Right atrium auricular region (tissue), 2 donors: ENCODE measurements around the gene CEP112. TPM values are rescaled to one million over a fixed set of nuclear protein-coding genes. Genes with fewer than 3 reads are reported as not detected.

Source experiments
- DNase-seq: peaks from one replicate; pipeline ENCODE4 v3.0.0-alpha.2; 2019; ENCODE audit warnings: low spot score
- H3K27ac ChIP-seq, 2 donors: fragments of 200-600 bp; sonication (generic); 1 replicate in 1 of 2; 2 replicates in 1 of 2; pipeline ENCODE4 v1.5.1; 2016 to 2019
- H3K27me3 ChIP-seq, 2 donors: fragments of 200-600 bp; sonication (generic); one replicate each; pipeline versions ENCODE4 v1.5.1 to v1.6.0; 2017 to 2019
- H3K36me3 ChIP-seq: fragments of 200-600 bp; sonication (generic); one replicate; pipeline ENCODE4 v1.5.1; 2016
- H3K4me1 ChIP-seq, 2 donors: fragments of 200-600 bp; sonication (generic); one replicate each; pipeline versions ENCODE4 v1.5.1 to v1.6.0; 2017 to 2019
- H3K4me3 ChIP-seq, 2 donors: fragments of 200-600 bp; sonication (generic); 1 replicate in 1 of 2; 2 replicates in 1 of 2; pipeline ENCODE4 v1.5.1; 2017 to 2019; ENCODE audit warnings: mild to moderate bottlenecking in 1 of 2, moderate library complexity in 1 of 2
- H3K9me3 ChIP-seq, 2 donors: fragments of 200-600 bp; sonication (generic); one replicate each; pipeline ENCODE4 v1.5.1; 2019
- total RNA-seq, 2 donors: library from RNA; depleted of rRNA; stranded (reverse); fragments of >200 nt; gene quantifications; one replicate each; pipeline ENCODE4 v1.1.0, GENCODE V29; 2016
- TF ChIP-seq, protein P1 (sequence below), 2 donors: fragments of 200-600 bp; sonication (generic); IDR thresholded peaks; one replicate each; pipeline ENCODE4 v1.5.1; 2019; ENCODE audit warnings: antibody characterized with exemption in 2 of 2

The CEP112 gene
- total RNA-seq, 2 donors from 2014 or later = 8.1 to 11.2 TPM

- TF ChIP-seq, protein P1, sequence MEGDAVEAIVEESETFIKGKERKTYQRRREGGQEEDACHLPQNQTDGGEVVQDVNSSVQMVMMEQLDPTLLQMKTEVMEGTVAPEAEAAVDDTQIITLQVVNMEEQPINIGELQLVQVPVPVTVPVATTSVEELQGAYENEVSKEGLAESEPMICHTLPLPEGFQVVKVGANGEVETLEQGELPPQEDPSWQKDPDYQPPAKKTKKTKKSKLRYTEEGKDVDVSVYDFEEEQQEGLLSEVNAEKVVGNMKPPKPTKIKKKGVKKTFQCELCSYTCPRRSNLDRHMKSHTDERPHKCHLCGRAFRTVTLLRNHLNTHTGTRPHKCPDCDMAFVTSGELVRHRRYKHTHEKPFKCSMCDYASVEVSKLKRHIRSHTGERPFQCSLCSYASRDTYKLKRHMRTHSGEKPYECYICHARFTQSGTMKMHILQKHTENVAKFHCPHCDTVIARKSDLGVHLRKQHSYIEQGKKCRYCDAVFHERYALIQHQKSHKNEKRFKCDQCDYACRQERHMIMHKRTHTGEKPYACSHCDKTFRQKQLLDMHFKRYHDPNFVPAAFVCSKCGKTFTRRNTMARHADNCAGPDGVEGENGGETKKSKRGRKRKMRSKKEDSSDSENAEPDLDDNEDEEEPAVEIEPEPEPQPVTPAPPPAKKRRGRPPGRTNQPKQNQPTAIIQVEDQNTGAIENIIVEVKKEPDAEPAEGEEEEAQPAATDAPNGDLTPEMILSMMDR (IDR thresholded peaks at IDR 0.05) = no peak
- no peaks in the 10 kb centered on the region for H3K9me3 ChIP-seq
- H3K27me3 ChIP-seq = no peaks in the 10 kb centered on the region
- no peak overlapping the region for H3K4me3 ChIP-seq
- no peak overlapping the region for H3K27ac ChIP-seq
- no peaks in the 10 kb centered on the region for H3K36me3 ChIP-seq
- DNase-seq = no peak
- peaks cover 0 to 5% of the 10 kb centered on the region in 2 donors for H3K4me1 ChIP-seq
These were observed 488.0 kb downstream of the CEP112 start for GRCh38 chr17:65703891-65704290.

DNA sequence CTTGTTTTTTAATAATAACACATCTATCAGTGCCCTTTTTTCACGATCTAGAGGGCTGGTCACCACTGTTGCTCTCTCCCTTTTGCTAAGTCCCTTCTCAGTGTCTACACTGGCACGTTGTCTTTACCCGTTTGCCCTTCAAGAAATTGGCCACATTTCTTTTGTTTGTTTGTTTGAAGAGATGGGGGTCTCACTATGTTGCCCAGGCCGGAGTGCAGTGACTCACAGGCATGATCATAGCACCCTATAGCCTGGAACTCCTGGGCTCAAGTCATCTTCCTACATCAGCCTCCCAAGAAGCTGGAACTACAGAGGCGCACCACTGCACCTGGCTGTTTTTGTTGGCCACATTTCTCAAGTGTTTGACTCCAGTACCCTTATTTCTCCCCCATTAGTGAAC is 492.5 kb downstream of the CEP112 start:
- TF ChIP-seq, protein P1 (IDR thresholded peaks at IDR 0.05) = no peak
- peaks cover 0 to 12% of the 10 kb centered on the region in 2 donors for H3K4me1 ChIP-seq
- no peaks in the 10 kb centered on the region for H3K27me3 ChIP-seq

GRCh38 chr17:65698381-65699061 is 493.4 kb downstream of the CEP112 start:
- TF ChIP-seq, protein P1 (IDR thresholded peaks at IDR 0.05) = no peak
- H3K27me3 ChIP-seq = no peaks in the 10 kb centered on the region
- DNase-seq = no peak
- no peaks in the 10 kb centered on the region for H3K9me3 ChIP-seq
- no peak overlapping the region for H3K27ac ChIP-seq
- no peak overlapping the region for H3K4me3 ChIP-seq
- peaks cover 0 to 12% of the 10 kb centered on the region in 2 donors for H3K4me1 ChIP-seq
- no peaks in the 10 kb centered on the region for H3K36me3 ChIP-seq

More for the DNA sequence above, 492.5 kb downstream of the CEP112 start:
- no peak overlapping the region for H3K4me3 ChIP-seq
- H3K27ac ChIP-seq = no peak overlapping the region
- DNase-seq = no peak
- H3K9me3 ChIP-seq = no peaks in the 10 kb centered on the region
- H3K36me3 ChIP-seq = no peaks in the 10 kb centered on the region

- Histone ChIP-seq H3K4me3 (no peak overlapping the region), H3K9me3 (no peaks in the 10 kb centered on the region), H3K4me1 (peaks cover 0 to 12% of the 10 kb centered on the region in 2 donors), H3K27ac (no peak overlapping the region), H3K36me3 (no peaks in the 10 kb centered on the region), H3K27me3 (no peaks in the 10 kb centered on the region)
- TF ChIP-seq, protein P1 (IDR thresholded peaks at IDR 0.05) = no peak
- DNase-seq = no peak
These were observed 494.3 kb downstream of the CEP112 start for GRCh38 chr17:65697661-65698060.

- H3K4me1 ChIP-seq = peaks cover 0 to 12% of the 10 kb centered on the region in 2 donors
- H3K27ac ChIP-seq = no peak overlapping the region
- no peak for DNase-seq
- H3K9me3 ChIP-seq = no peaks in the 10 kb centered on the region
- no peak overlapping the region for H3K4me3 ChIP-seq
- no peaks in the 10 kb centered on the region for H3K36me3 ChIP-seq
- no peaks in the 10 kb centered on the region for H3K27me3 ChIP-seq
- TF ChIP-seq, protein P1 (IDR thresholded peaks at IDR 0.05) = no peak
These were observed 495.1 kb downstream of the CEP112 start for GRCh38 chr17:65696739-65697394.
